CD14-positive monocyte (primary cell): Measurements from ENCODE around the gene TMEM179. TPM values are rescaled to one million over a fixed set of nuclear protein-coding genes. Genes with fewer than 3 reads are reported as not detected.

Experiments used
- DNase-seq, 3 donors: peaks; one replicate each; pipeline ENCODE4 v3.0.0-alpha.2; 2011 to 2022
- H2AFZ ChIP-seq: 2 replicates; pipeline ENCODE4 v1.6.0; 2012; ENCODE audit warnings: mild to moderate bottlenecking, low read depth, low read length, inconsistent platforms; ENCODE audit not compliant: insufficient read depth, poor library complexity, severe bottlenecking
- H3K27ac ChIP-seq, 2 donors: 1 replicate in 1 of 2; 2 replicates in 1 of 2; pipeline ENCODE4 v1.5.1; 2012 to 2013; ENCODE audit warnings: low read length in 2 of 2, control low read depth in 1 of 2, inconsistent platforms in 1 of 2, low read depth in 1 of 2, mild to moderate bottlenecking in 1 of 2
- H3K27me3 ChIP-seq, 2 donors: one replicate each; pipeline versions ENCODE4 v1.6.0 to v1.6.1; 2011 to 2013; ENCODE audit warnings: low read length in 2 of 2; ENCODE audit not compliant: control insufficient read depth in 2 of 2, insufficient read depth in 2 of 2
- H3K36me3 ChIP-seq, 2 donors: replicated peaks in 1 of 2; 1 replicate in 1 of 2; 2 replicates in 1 of 2; pipeline versions ENCODE4 v1.5.1 to v1.6.1; 2012 to 2013; ENCODE audit warnings: low read length in 2 of 2, control low read depth in 1 of 2, inconsistent platforms in 1 of 2, mild to moderate bottlenecking in 1 of 2; ENCODE audit not compliant: insufficient read depth in 2 of 2, control insufficient read depth in 1 of 2
- H3K4me1 ChIP-seq, 2 donors: 1 replicate in 1 of 2; 2 replicates in 1 of 2; pipeline versions ENCODE4 v1.5.1 to v1.6.1; 2012 to 2013; ENCODE audit warnings: low read length in 2 of 2, control low read depth in 1 of 2, inconsistent platforms in 1 of 2, mild to moderate bottlenecking in 1 of 2, moderate library complexity in 1 of 2; ENCODE audit not compliant: insufficient read depth in 2 of 2, control insufficient read depth in 1 of 2
- H3K4me2 ChIP-seq: replicated peaks from 2 replicates; pipeline ENCODE3; 2012; ENCODE audit warnings: low read length, moderate library complexity, mild to moderate bottlenecking; ENCODE audit not compliant: poor library complexity, severe bottlenecking; ENCODE audit errors: extremely low read depth
- H3K4me3 ChIP-seq, 3 experiments: fragments of 200-600 bp in 1 of 3; sonication (generic) in 1 of 3; replicated peaks in 1 of 3; 1 replicate in 2 of 3; 2 replicates in 1 of 3; pipeline ENCODE4 v1.5.1; 2011 to 2013; ENCODE audit warnings: low read length in 3 of 3, mild to moderate bottlenecking in 3 of 3, control low read depth in 2 of 3, low read depth in 2 of 3, inconsistent platforms in 1 of 3, moderate library complexity in 1 of 3
- H3K79me2 ChIP-seq: 2 replicates; pipeline ENCODE4 v1.6.0; 2012; ENCODE audit warnings: mild to moderate bottlenecking, control low read depth, inconsistent platforms, low read length, moderate library complexity; ENCODE audit not compliant: insufficient read depth
- H3K9ac ChIP-seq: 2 replicates; pipeline ENCODE4 v1.6.0; 2017; ENCODE audit warnings: low read length, mild to moderate bottlenecking; ENCODE audit not compliant: insufficient read depth, poor library complexity, severe bottlenecking
- H3K9me3 ChIP-seq, 2 donors: replicated peaks in 1 of 2; 1 replicate in 1 of 2; 2 replicates in 1 of 2; pipeline versions ENCODE4 v1.5.1 to v1.6.1; 2012 to 2013; ENCODE audit warnings: low read length in 2 of 2, control low read depth in 1 of 2; ENCODE audit not compliant: control insufficient read depth in 1 of 2, insufficient read depth in 1 of 2
- H4K20me1 ChIP-seq: 2 replicates; pipeline ENCODE4 v1.6.0; 2012; ENCODE audit warnings: mild to moderate bottlenecking, low read length, control low read depth, moderate library complexity; ENCODE audit not compliant: insufficient read depth
- H3K27ac Mint-ChIP-seq, 7 donors: one replicate each; pipeline ENCODE4 v1.8.0; 2020; ENCODE audit warnings: mild to moderate bottlenecking in 7 of 7, mixed read lengths in 7 of 7, moderate library complexity in 6 of 7, inconsistent platforms in 2 of 7
- H3K27me3 Mint-ChIP-seq, 3 donors: one replicate each; pipeline ENCODE4 v1.8.0; 2021 to 2022; ENCODE audit warnings: low read depth in 3 of 3, mild to moderate bottlenecking in 3 of 3, mixed read lengths in 3 of 3, moderate library complexity in 3 of 3, inconsistent platforms in 1 of 3
- H3K36me3 Mint-ChIP-seq, 2 donors: one replicate each; pipeline ENCODE4 v1.8.0; 2020; ENCODE audit warnings: mixed read lengths in 2 of 2, inconsistent platforms in 1 of 2, mild to moderate bottlenecking in 1 of 2
- H3K4me1 Mint-ChIP-seq: one replicate; pipeline ENCODE4 v1.8.0; 2020; ENCODE audit warnings: mild to moderate bottlenecking, mixed read lengths
- H3K4me3 Mint-ChIP-seq, 2 donors: one replicate each; pipeline ENCODE4 v1.8.0; 2020; ENCODE audit warnings: mild to moderate bottlenecking in 2 of 2, mixed read lengths in 2 of 2, moderate library complexity in 1 of 2
- H3K9me3 Mint-ChIP-seq, 7 donors: one replicate each; pipeline ENCODE4 v1.8.0; 2020 to 2022; ENCODE audit warnings: mixed read lengths in 7 of 7, mild to moderate bottlenecking in 6 of 7, moderate library complexity in 6 of 7, inconsistent platforms in 2 of 7
- CTCF ChIP-seq: fragments of 200-600 bp; IDR thresholded peaks from one replicate; pipeline ENCODE4 v1.8.0; 2022; ENCODE audit warnings: antibody characterized with exemption, mild to moderate bottlenecking
- WGBS: methylation state at CpG from one replicate; pipeline ENCODE4 v1.1.5; 2013; ENCODE audit warnings: missing lambda C conversion rate; ENCODE audit not compliant: insufficient coverage; 5-methylcytosine and 5-hydroxymethylcytosine counted together
- intact Hi-C, 2 donors: fragments of 100-400 bp; cut with micrococcal nuclease; formaldehyde crosslinking; loops; one replicate each; pipeline versions ENCODE4 v1.15.0 to v1.15.1; 2023
- polyA plus RNA-seq, 3 donors: library from polyadenylated mRNA; depleted of rRNA in 1 of 3; unstranded in 2 of 3; stranded (reverse) in 1 of 3; fragments of 300-500 nt in 2 of 3; fragments of >200 nt in 1 of 3; fragmentation: Illumina TruSeq in 2 of 3; gene quantifications; 1 replicate in 2 of 3; 2 replicates in 1 of 3; pipeline ENCODE4 v1.2.3, GENCODE V29; 2012 to 2021

Gene TMEM179
- polyA plus RNA-seq, 3 donors: not detected

GRCh38 chr14:104561632-104562495 lies 42.7 kb downstream of the TMEM179 start:
- no peaks in the 10 kb centered on the region for H3K36me3 ChIP-seq
- H3K9ac ChIP-seq: no peak overlapping the region
- no peaks in the 10 kb centered on the region for H3K36me3 Mint-ChIP-seq
- no peak overlapping the region for H3K4me3 ChIP-seq
- H3K4me3 Mint-ChIP-seq: no peak overlapping the region
- H3K9me3 ChIP-seq: no peaks in the 10 kb centered on the region
- H3K27ac ChIP-seq: no peak overlapping the region
- H3K9me3 Mint-ChIP-seq: peaks cover 0 to 3% (median 0%) of the 10 kb centered on the region in 7 donors
- intact Hi-C loops: no loop called here
- H4K20me1 ChIP-seq: no peaks in the 10 kb centered on the region
- DNase-seq: no peak
- H3K4me2 ChIP-seq: no peak overlapping the region
- H3K4me1 ChIP-seq: no peaks in the 10 kb centered on the region
- 85% methylated on average over 20 of the region's 23 CpGs for WGBS
- peaks cover 3% of the 10 kb centered on the region for H3K4me1 Mint-ChIP-seq
- H2AFZ ChIP-seq: no peak overlapping the region
- peaks cover 0 to 11% of the 10 kb centered on the region in 2 donors for H3K27me3 ChIP-seq
- no peak for TF ChIP-seq CTCF
- H3K79me2 ChIP-seq: no peaks in the 10 kb centered on the region
- H3K27me3 Mint-ChIP-seq: peaks cover 8 to 21% (median 11%) of the 10 kb centered on the region in 3 donors
- H3K27ac Mint-ChIP-seq: peak overlapping the region in 1 of 7 donors; percentile 51

DNA sequence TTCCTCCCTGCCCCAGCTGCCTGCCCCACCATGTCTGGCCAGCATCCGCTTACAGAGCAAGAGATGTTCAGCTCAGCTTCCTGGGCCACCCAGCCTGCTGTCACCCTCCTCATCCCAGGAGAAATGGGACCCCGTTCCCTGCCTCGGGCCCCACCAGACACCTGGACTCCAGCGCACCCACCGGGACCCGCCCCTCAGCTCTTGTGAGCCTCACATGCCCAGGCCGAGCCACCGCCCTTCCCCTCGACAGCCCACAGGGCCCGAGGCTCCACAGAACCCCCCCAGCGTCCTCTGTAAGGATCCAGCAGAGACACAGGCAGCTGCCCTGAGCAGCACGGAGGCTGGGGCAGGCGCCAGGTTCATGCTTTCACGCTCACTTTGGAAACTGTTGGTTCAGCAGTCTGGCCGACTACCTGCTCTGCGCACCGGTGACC lies 43.4 kb downstream of the TMEM179 start:
- Histone ChIP-seq H3K9ac (no peak overlapping the region), H4K20me1 (no peaks in the 10 kb centered on the region), H3K36me3 (no peaks in the 10 kb centered on the region), H2AFZ (no peak overlapping the region), H3K79me2 (no peaks in the 10 kb centered on the region), H3K27ac (no peak overlapping the region), H3K4me1 (no peaks in the 10 kb centered on the region), H3K4me3 (no peak overlapping the region), H3K27me3 (peaks cover 0 to 11% of the 10 kb centered on the region in 2 donors), H3K4me2 (no peak overlapping the region), H3K9me3 (no peaks in the 10 kb centered on the region)
- DNase-seq: no peak
- Mint-ChIP-seq H3K4me1 (peaks cover 3% of the 10 kb centered on the region), H3K36me3 (no peaks in the 10 kb centered on the region), H3K9me3 (peaks cover 0 to 3% (median 0%) of the 10 kb centered on the region in 7 donors), H3K27ac (no peak overlapping the region), H3K4me3 (no peak overlapping the region), H3K27me3 (peaks cover 8 to 20% (median 11%) of the 10 kb centered on the region in 3 donors)
- TF ChIP-seq CTCF: no peak
- WGBS: 83% methylated on average over 15 of the region's 17 CpGs
- intact Hi-C loops: no loop called here
